Measurements from ENCODE around the gene ATP8A2.

DNA sequence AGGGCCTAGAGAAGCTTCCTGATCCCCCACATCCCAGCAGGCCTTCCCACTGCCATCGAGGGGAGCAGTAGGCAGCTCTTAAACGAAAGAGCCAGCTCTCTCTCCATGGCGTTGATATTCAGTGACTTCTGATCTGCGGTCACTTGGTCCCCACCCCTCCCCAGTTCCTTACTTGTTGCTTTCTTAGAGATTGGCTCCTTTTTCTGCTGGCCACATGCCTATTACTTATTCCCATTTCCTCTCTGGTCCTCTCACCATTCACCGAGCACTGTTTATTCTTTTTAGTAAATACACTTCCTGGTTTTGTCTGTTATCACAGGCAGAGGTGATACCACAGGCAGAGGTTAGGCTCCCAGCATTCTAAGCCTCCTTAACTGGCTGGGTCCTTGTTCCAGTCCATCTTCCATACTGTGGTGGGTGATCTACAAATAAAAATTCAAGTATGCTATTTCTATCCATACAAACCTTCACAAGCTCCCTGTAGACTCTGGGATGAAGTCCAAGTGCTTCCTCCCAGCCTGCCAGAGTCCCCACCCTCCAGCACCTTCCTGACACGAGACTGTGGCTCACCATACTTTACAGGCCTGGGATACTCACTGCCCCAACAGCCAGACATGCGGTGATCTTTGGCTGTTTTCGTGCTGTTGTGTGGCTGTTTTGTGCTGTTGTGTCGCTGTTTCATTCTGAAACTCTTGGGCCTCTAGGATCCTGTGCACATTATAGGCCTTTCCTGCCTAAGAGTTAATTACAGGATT lies 315.9 kb downstream of the ATP8A2 start:
- no peak for TF ChIP-seq POLR2A (IDR thresholded peaks at IDR 0.05)
- TF ChIP-seq POLR2AphosphoS5 (IDR thresholded peaks at IDR 0.05), result no peak
- TF ChIP-seq, protein P1, sequence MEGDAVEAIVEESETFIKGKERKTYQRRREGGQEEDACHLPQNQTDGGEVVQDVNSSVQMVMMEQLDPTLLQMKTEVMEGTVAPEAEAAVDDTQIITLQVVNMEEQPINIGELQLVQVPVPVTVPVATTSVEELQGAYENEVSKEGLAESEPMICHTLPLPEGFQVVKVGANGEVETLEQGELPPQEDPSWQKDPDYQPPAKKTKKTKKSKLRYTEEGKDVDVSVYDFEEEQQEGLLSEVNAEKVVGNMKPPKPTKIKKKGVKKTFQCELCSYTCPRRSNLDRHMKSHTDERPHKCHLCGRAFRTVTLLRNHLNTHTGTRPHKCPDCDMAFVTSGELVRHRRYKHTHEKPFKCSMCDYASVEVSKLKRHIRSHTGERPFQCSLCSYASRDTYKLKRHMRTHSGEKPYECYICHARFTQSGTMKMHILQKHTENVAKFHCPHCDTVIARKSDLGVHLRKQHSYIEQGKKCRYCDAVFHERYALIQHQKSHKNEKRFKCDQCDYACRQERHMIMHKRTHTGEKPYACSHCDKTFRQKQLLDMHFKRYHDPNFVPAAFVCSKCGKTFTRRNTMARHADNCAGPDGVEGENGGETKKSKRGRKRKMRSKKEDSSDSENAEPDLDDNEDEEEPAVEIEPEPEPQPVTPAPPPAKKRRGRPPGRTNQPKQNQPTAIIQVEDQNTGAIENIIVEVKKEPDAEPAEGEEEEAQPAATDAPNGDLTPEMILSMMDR (IDR thresholded peaks at IDR 0.05), result no peak
- TF ChIP-seq EP300 (IDR thresholded peaks at IDR 0.05; ENCODE audit: low read depth), result no peak

Measured in transverse colon (tissue), 4 donors.